PC-3 (cell line): Measurements from ENCODE around the gene CARD6.

Source experiments
- CTCF ChIP-seq: fragments of 300-600 bp; sonication (generic); conservative IDR thresholded peaks from 2 replicates; pipeline ENCODE4 v1.5.1; 2017; ENCODE audit warnings: antibody characterized with exemption, low read depth, mild to moderate bottlenecking, low read length
- EZH2 ChIP-seq: fragments of 300-600 bp; sonication (generic); IDR thresholded peaks from one replicate; pipeline ENCODE4 v1.6.1; 2017; ENCODE audit warnings: antibody characterized with exemption, mild to moderate bottlenecking, low read length; ENCODE audit not compliant: unreplicated experiment

GRCh38 chr5:40833712-40834229 lies 7.4 kb upstream of the CARD6 start:
- TF ChIP-seq EZH2 (no peak), CTCF (no peak)
